ENCODE data around the gene PSMA7. TPM values are rescaled to one million over a fixed set of nuclear protein-coding genes. Genes with fewer than 3 reads are reported as not detected.
A peak's percentile ranks its signal among the peaks of the same experiment; 100 is the strongest.

PSMA7 gene
- total RNA-seq, result 463 and 570 TPM in 2 replicates

DNA sequence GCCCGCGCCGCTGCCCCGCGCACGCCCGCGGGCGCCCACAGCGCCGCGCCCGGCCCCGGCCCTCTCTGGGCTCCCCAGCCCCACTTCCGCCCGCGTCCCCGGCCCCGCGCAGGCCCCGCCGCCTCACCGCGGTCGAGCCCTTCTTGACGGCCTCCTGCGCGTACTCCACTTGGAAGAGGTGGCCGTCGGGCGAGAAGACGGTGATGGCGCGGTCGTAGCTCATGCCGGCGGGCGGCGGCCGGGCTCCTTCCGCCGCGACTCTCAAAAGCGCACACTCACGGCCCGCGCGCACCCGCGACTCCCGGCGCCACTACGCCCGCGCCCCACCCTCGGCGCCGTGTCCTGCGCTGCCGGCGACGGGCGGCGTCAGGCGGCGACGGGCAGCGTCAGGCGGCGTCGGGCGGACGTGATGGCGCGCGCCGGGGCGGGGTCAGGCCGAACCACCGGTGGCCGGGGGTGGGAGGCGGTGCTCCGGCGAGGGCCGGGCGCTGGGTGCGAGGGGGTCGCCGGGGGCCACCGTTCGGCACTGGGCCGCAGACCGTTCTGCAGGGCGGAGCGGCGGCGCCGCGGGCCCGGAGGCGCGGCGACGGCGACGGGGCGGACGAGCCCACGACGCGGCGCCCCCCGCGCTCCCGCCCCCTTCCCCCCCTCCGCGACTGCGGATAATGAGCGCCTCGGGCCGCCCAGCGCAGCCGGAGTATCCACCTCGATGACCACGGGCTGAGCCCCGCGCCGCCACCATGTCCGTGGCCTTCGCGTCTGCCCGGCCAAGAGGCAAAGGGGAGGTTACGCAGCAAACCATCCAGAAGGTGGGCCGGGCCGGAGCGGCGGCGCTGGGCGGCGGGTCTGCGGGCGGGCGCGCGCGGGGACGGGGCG, at the start of gene PSMA7, which contains the start of gene SS18L1:
Gene PSMA7, minus strand, starts transcription at position 314 of the 876 bp plus-strand sequence. Its CDS starts 91 bp downstream, at position 223.
Gene SS18L1, plus strand, starts transcription at position 689 of the 876 bp plus-strand sequence. Its CDS starts 52 bp downstream, at position 741.
- DNase-seq (ENCODE audit: low read depth, low spot score), result peak; percentile 55

- DNase-seq (ENCODE audit: low read depth, low spot score), result no peak
These were observed 49.4 kb upstream of the PSMA7 start for GRCh38 chr20:62192635-62193034.

DNA sequence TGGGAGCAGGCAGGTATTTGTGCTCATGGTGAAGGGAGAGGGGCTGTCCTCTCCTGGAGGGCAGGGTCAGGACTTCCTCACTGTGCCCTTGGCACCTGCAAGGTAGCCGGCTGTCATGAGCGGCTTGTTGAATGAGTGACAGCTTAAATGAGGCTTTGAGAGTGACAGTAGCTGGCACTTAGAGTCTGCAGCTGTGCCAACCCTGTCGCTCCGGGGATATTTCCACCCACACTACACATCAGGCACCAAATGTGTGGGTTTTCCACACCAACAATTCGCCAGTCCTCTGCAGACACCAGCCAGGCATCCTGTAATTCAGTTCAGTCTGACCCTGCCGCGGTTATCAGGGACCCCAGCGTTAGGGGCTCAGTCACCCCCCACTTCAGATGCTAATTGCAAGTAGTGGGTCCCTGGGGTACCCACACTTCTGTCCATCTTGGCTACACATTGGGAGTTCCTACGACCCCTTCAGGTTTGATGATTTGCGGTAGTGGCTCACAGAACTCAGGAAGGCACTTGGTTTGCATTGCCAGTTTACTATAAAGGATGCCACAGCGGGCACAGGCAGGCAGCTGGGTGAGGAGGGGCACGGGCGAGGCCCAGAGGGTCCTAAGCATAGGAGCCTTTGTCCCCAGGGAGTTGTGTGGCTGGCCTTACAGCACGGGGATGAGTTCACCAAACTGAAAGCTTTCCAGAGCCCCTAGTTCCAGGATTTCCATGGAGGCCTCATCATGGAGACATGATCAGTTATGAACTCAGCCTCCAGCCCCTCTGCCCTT, 48.8 kb upstream of the PSMA7 start:
- no peak for DNase-seq (ENCODE audit: low read depth, low spot score)

DNA sequence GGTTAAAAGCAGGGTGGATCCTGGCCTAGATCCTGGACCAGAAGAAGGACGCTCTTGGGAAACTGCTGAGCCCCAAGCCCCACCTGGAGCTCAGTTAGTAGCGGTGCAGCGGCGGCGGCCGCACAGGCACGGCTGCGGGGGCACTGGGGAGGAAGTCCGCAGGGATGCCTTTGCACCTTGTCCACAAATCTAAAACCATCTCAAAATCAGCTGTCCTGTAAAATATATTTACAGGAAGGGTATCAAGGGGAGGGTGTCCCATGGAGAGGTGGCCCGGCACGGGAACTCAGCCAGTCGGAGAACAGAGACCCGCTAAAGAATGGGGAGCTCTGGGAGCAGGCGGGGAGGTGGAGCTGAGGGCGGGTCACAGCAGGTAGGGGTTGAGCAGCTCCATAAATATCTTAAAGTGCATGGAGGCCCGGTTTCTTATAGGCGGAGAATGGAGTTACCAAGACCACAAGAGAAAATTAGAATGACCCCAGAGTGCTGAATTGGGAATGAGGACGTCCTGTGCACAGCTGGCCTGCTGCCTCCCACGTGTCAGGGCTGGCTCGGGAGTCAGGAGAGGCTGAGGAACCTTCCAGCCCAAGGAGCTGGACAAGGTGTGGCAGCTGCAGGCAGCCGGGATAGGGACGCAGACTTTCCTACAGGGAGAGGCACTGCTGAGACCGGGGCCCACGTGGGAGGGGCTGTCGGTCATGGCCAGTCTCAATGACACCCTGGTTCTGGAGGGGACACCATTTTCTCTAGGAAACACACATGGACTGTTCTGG, 47.6 kb upstream of the PSMA7 start:
- DNase-seq (ENCODE audit: low read depth, low spot score), result no peak

DNA sequence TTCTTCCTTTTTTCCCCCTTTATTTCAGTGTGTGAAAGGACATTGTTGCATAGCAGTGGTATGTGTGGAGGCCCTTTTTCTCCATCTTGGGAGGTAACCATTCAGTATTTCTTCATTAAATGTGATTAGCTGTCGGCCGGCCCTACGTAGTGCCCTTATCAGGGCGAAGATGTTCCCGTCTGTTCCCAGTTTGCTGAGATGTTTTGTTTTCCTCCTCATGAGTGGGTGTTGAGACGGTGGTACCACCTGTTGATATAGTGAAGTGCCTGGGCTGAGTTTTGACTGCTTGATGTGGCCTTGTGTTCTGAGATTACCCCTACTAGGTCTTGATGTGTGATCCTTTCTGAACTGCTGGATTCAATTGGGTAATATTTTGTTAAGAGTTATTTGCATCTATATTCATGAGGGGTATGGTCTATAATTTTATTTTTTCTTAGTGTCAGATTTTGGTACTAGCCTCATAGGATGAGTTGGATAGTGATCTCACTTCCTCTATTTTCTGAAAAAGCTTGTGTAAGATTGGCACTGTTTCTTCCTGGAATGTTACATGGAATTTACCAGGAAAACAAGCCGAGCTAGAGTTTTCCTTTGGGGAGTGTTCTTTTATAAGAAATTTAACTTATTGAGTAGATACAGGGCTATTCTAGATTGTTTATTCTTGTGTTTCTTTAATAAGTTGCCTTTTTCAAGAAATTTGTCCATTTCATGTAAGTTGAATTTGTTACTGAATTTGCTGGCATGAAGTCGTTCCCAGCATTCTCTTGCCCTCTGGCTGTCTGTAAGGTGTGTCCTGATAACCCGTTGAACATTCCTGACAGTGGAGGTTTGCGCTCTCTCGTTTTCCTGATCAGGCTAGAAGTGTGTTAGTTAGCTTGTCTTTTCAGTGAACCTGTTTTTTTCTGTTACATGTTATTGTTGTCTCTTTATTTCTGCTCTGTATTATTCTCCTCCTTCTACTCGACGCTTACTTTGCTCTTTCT, 44.0 kb upstream of the PSMA7 start:
- peak; percentile 33 for DNase-seq (ENCODE audit: low read depth, low spot score)

GRCh38 chr20:62186096-62186426, 42.9 kb upstream of the PSMA7 start:
- DNase-seq (ENCODE audit: low read depth, low spot score), result no peak

- no peak for DNase-seq (ENCODE audit: low read depth, low spot score)
These were observed 40.4 kb upstream of the PSMA7 start for GRCh38 chr20:62183426-62184142.

DNA sequence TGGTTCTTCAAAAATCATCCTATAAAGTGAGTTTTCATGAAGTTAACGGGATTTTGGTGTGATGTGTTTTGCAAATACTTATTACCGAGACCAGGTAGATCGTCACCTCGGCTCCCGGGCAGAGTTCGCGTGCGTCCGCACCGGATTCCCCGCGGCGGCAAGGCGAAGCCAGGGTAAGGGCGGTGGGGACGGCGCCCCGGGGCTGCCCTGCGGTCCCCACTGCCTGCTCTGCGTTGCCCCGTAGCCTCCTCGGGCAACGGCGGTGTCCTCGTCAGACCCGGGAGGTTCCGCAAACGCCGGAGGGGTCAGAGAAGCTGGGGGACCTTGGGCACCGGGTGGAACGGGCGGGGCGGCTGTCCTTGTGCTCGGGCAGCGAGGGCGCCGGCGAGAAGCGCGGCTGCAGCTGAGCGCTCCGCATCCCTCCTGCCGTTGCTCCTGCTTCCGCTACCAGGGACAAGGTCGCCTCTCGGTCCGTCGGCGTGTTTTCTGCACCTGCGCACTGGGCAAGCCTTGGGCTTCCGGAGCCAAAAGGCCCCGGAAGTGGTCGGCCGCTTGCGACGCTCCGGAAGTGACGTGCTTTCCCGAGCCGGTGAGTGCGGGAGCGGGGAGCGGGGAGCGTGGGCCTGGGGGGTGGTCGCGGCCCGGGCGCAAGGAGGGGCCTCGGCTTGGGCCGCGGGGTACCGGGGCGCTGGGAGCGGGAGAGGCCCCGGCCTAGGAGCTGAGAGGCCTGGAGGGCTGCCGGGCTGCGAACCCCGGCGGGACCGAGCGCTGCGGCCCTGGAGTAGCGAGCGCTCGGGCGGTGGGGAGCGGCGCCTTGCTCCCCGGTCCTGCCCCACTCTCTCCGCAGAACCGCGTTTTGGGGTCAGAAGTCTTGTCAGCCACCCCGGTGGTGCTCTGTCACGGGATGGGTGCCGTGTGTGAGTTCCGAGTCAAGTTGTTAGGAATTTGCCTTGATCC, 39.6 kb upstream of the PSMA7 start, which contains the start of gene MTG2:
Gene MTG2, plus strand, starts transcription at position 560 of the 957 bp plus-strand sequence. CDS start 10,393 bp downstream, outside the sequence.
- peak; percentile 79 for DNase-seq (ENCODE audit: low read depth, low spot score)

DNA sequence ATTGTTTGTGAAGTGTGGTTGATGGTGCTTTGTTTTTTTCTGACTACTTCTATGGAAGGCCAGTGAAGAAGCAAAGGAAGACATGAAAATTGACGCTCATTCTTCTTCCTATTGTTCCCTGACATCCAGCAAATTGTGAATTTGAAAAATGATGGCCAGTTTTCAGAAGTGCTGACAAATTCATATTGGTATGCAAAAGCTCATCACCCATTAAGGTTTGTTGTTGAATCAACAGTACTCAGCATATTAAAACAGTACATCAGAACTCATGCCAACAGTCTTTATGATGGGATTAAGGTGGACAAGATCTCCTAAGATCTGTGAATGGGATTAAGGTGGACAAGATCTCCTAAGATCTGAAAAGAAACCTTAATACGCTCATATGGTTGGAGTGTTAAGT, 38.6 kb upstream of the PSMA7 start:
- DNase-seq (ENCODE audit: low read depth, low spot score), result no peak

DNA sequence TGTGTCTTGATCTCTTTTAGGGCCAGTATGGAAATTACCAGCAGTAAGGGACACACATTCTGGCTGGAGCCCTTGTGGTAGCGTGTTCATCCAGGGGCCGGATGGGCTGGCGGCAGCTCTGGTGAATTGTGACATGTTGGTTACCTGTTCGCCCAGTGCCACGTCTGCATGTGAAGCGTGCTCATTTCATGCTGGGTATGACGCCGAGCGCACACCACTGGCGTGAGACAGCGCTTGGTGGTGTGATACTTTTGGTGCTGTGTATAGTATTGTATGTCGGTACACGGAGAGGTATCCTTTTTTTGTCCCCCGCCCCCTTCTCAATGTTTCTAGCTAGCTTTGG, 35.9 kb upstream of the PSMA7 start:
- DNase-seq (ENCODE audit: low read depth, low spot score), result no peak

GRCh38 chr20:62178316-62179161, 35.3 kb upstream of the PSMA7 start:
- DNase-seq (ENCODE audit: low read depth, low spot score), result no peak

- no peak for DNase-seq (ENCODE audit: low read depth, low spot score)
These were observed 34.1 kb upstream of the PSMA7 start for GRCh38 chr20:62177307-62177706.

GRCh38 chr20:62176866-62177265, 33.7 kb upstream of the PSMA7 start:
- DNase-seq (ENCODE audit: low read depth, low spot score), result no peak

DNA sequence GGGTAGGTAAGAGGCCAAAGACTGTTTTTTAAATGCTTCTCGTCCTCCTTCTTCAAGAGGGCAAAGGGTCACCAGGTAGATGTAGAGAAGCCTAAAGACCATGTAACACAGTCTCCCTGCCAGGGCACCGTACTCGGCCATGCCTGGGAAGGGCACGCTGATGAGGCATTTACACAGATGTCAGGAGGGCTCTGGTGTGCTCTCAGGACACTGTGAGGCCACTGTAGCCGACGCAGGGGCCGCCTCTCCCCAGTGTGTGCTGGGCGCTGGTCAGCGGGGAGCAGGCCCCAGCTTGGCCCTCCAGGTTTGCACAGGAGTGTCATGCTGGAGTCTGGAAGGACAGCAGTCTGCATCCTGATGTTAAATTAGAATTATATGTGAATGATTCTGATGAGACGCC, 32.5 kb upstream of the PSMA7 start:
- DNase-seq (ENCODE audit: low read depth, low spot score), result no peak

- DNase-seq (ENCODE audit: low read depth, low spot score), result no peak
These were observed 31.9 kb upstream of the PSMA7 start for GRCh38 chr20:62174870-62175624.

GRCh38 chr20:62174021-62174804, 31.0 kb upstream of the PSMA7 start:
- no peak for DNase-seq (ENCODE audit: low read depth, low spot score)
